ENCODE data around the gene NXNL1.

DNA sequence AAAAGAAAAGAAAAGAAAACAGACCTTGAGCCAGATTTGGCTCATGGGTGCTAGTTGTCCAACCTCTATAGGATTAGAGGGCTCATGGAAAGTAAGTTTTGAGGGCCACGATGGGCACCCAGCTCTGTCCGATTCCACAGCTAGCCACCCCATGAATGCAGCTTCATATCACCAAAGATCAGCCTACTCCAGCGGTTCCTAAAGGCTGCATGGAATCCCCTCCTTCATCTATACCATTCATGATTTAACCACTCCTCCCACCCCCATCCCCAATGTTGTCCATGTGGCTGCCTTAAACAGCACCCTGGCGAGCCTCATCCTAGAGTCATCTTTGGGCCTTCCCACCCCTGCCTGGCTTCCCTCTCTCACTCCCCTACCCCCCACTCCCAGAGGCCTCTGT is 38.8 kb downstream of the NXNL1 start:
- TF ChIP-seq TAF1 (IDR thresholded peaks at IDR 0.05; ENCODE audit: borderline replicate concordance, insufficient read depth, low read length) (no peak), POLR2AphosphoS5 (IDR thresholded peaks at IDR 0.05; ENCODE audit: low read depth, low read length) (no peak), SIN3A (IDR thresholded peaks at IDR 0.05; ENCODE audit: borderline replicate concordance, insufficient read depth, low read length) (no peak)
